ENCODE results near the gene SLC30A10. TPM values are rescaled to one million over a fixed set of nuclear protein-coding genes. Genes with fewer than 3 reads are reported as not detected.

Gene SLC30A10
- total and polyA plus RNA-seq, 7 donors: not detected

GRCh38 chr1:219965285-219966070 is 37.1 kb upstream of the SLC30A10 start:
- no peak for DNase-seq
- Histone ChIP-seq H3K27ac (no peak overlapping the region), H3K36me3 (ENCODE audit: insufficient read depth in 1 of 2, low read depth in 1 of 2) (peaks cover 2 to 31% of the 10 kb centered on the region in 2 donors), H3K4me3 (no peak overlapping the region), H3K27me3 (ENCODE audit: insufficient read depth in 3 of 3, low read length in 2 of 3) (no peaks in the 10 kb centered on the region), H3K9me3 (no peaks in the 10 kb centered on the region), H3K4me1 (no peaks in the 10 kb centered on the region)
- intact Hi-C loops (cut with DNase I): no loop called here
- TF ChIP-seq, protein P1, sequence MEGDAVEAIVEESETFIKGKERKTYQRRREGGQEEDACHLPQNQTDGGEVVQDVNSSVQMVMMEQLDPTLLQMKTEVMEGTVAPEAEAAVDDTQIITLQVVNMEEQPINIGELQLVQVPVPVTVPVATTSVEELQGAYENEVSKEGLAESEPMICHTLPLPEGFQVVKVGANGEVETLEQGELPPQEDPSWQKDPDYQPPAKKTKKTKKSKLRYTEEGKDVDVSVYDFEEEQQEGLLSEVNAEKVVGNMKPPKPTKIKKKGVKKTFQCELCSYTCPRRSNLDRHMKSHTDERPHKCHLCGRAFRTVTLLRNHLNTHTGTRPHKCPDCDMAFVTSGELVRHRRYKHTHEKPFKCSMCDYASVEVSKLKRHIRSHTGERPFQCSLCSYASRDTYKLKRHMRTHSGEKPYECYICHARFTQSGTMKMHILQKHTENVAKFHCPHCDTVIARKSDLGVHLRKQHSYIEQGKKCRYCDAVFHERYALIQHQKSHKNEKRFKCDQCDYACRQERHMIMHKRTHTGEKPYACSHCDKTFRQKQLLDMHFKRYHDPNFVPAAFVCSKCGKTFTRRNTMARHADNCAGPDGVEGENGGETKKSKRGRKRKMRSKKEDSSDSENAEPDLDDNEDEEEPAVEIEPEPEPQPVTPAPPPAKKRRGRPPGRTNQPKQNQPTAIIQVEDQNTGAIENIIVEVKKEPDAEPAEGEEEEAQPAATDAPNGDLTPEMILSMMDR (IDR thresholded peaks at IDR 0.05): no peak
- ATAC-seq: no peak
- WGBS, 3 donors: 76 to 80% (median 79%) methylated on average over 6 of the region's 6 CpGs

DNA sequence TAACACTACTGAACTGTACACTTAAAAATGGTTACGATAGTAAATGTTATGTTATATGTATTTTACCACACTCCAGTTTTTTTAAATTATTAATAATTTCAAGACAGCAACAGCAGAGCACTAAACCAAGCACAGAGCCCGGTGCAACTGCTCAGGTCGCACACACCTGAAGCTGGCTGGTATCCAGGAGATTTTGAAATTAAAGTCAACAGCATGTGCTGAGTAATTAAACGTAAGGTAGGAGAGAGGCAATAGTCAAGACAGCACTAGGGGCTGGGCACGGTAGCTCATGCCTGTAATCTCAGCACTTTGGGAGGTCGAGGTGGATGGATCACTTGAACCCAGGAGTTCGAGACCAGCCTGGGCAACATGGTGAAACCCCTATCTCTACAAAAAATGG is 35.1 kb upstream of the SLC30A10 start:
- peaks cover 0 to 11% of the 10 kb centered on the region in 2 donors for H3K36me3 ChIP-seq (ENCODE audit: insufficient read depth in 1 of 2, low read depth in 1 of 2)

GRCh38 chr1:219961684-219962083 is 33.3 kb upstream of the SLC30A10 start:
- no peak for ATAC-seq
- DNase-seq: no peak
- no peak overlapping the region for H3K4me3 ChIP-seq
- intact Hi-C loops (cut with DNase I): no loop called here
- H3K36me3 ChIP-seq (ENCODE audit: insufficient read depth in 1 of 2, low read depth in 1 of 2): no peaks in the 10 kb centered on the region
- no peaks in the 10 kb centered on the region for H3K4me1 ChIP-seq
- TF ChIP-seq, protein P1 (IDR thresholded peaks at IDR 0.05): no peak
- WGBS, 3 donors: 81 to 85% (median 83%) methylated on average over 3 of the region's 3 CpGs
- H3K9me3 ChIP-seq: no peaks in the 10 kb centered on the region
- H3K27ac ChIP-seq: no peak overlapping the region
- H3K27me3 ChIP-seq (ENCODE audit: insufficient read depth in 3 of 3, low read length in 2 of 3): no peaks in the 10 kb centered on the region

More for the DNA sequence above, 35.1 kb upstream of the SLC30A10 start:
- WGBS, 3 donors: 83 to 84% (median 83%) methylated on average over 7 of the region's 7 CpGs
- H3K9me3 ChIP-seq: no peaks in the 10 kb centered on the region
- no peaks in the 10 kb centered on the region for H3K4me1 ChIP-seq
- H3K27ac ChIP-seq: no peak overlapping the region
- no peaks in the 10 kb centered on the region for H3K27me3 ChIP-seq (ENCODE audit: insufficient read depth in 3 of 3, low read length in 2 of 3)
- intact Hi-C loops (cut with DNase I): no loop called here
- ATAC-seq (no peak), DNase-seq (no peak)
- TF ChIP-seq, protein P1 (IDR thresholded peaks at IDR 0.05): no peak
- no peak overlapping the region for H3K4me3 ChIP-seq

- ATAC-seq: no peak
- 64 to 66% (median 66%) methylated on average over 3 of the region's 3 CpGs for WGBS, 3 donors
- no peaks in the 10 kb centered on the region for H3K9me3 ChIP-seq
- intact Hi-C loops (cut with DNase I): no loop called here
- TF ChIP-seq, protein P1 (IDR thresholded peaks at IDR 0.05): no peak
- no peaks in the 10 kb centered on the region for H3K36me3 ChIP-seq (ENCODE audit: insufficient read depth in 1 of 2, low read depth in 1 of 2)
- H3K4me1 ChIP-seq: no peaks in the 10 kb centered on the region
- no peaks in the 10 kb centered on the region for H3K27me3 ChIP-seq (ENCODE audit: insufficient read depth in 3 of 3, low read length in 2 of 3)
- no peak for DNase-seq
- no peak overlapping the region for H3K27ac ChIP-seq
- H3K4me3 ChIP-seq: no peak overlapping the region
These were observed 31.3 kb upstream of the SLC30A10 start for GRCh38 chr1:219959540-219960203.

All from psoas muscle (tissue), 8 donors.